ENCODE data around the gene URI1. TPM values are rescaled to one million over a fixed set of nuclear protein-coding genes. Genes with fewer than 3 reads are reported as not detected.
A peak's percentile ranks its signal among the peaks of the same experiment; 100 is the strongest.

The URI1 gene
- total and polyA plus RNA-seq, 2 of the 8 experiments (the other 6 are each of a cell fraction or from before 2014, with no cell fraction given) = 27.7 to 64.3 TPM

DNA sequence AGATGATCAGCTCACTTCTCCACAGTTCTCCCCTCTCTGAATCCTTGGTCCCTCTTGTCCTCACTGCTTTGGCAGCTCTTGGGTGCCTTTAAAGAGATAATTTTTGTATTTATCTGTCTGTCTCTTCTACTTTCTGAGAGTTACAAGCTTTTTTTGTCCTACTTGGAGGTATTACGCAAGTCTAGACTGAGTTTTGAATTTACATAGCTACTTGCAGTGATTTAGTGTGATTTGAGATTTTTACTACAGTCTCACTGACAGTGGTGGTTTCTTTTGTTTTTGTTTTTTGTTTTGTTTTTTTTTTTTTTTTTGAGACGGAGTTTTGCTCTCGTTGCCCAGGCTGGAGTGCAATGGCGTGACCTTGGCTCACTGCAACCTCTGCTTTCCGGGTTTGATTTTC is 22.1 kb downstream of the URI1 start:
- Histone ChIP-seq H3K4me2 (ENCODE audit: insufficient read depth in 1 of 2, low read depth in 2 of 2, low read length in 2 of 2) (no peak overlapping the region), H2BK120ac (replicated peaks; ENCODE audit: low read depth, low read length) (no peak overlapping the region), H3K18ac (ENCODE audit: extremely low read depth, low read length) (no peak overlapping the region), H3K79me2 (ENCODE audit: control insufficient read depth in 1 of 2, insufficient read depth in 2 of 2, low read length in 2 of 2) (peaks cover 1 to 96% of the 10 kb centered on the region in 2 experiments), H3K36me3 (ENCODE audit: control insufficient read depth in 2 of 4, insufficient read depth in 4 of 4, low read length in 3 of 4) (no peaks in the 10 kb centered on the region), H3K27me3 (replicated peaks in 1 of 4; ENCODE audit: control insufficient read depth in 3 of 4, extremely low read depth in 1 of 4, insufficient read depth in 3 of 4, low read length in 3 of 4) (no peaks in the 10 kb centered on the region), H2BK15ac (ENCODE audit: low read length) (no peak overlapping the region), H2BK20ac (ENCODE audit: low read length) (no peak overlapping the region), H4K91ac (replicated peaks; ENCODE audit: insufficient read length, low read length) (no peak overlapping the region), H2AK5ac (ENCODE audit: low read depth, low read length) (no peak overlapping the region), H3K27ac (ENCODE audit: low read depth, low read length) (no peak overlapping the region), H3K9ac (replicated peaks in 1 of 4; ENCODE audit: extremely low read depth in 1 of 4, low read depth in 3 of 4, low read length in 3 of 4) (no peak overlapping the region), H4K5ac (ENCODE audit: insufficient read length, low read depth, low read length) (no peak overlapping the region), H3K4me3 (ENCODE audit: extremely low read depth in 1 of 4, insufficient read depth in 2 of 4, low read depth in 3 of 4, low read length in 4 of 4) (no peak overlapping the region), H3K14ac (ENCODE audit: insufficient read length) (no peak overlapping the region), H3K79me1 (ENCODE audit: low read depth, low read length) (peaks cover 3% of the 10 kb centered on the region; the same call in 1 of the 2 replicates), H3K23me2 (ENCODE audit: low read depth, low read length) (no peaks in the 10 kb centered on the region), H2AFZ (ENCODE audit: low read length) (no peak overlapping the region), H3K23ac (ENCODE audit: insufficient read length) (no peak overlapping the region), H3K4me1 (replicated peaks in 1 of 4; ENCODE audit: control insufficient read depth in 3 of 4, insufficient read depth in 4 of 4, low read length in 3 of 4) (no peaks in the 10 kb centered on the region; a peak in 1 of 7 replicates), H4K20me1 (replicated peaks in 1 of 2; ENCODE audit: control insufficient read depth in 1 of 2, insufficient read depth in 2 of 2, low read length in 2 of 2) (peaks cover 6 to 8% of the 10 kb centered on the region in 2 experiments), H3K9me3 (ENCODE audit: insufficient read depth in 2 of 2, low read depth in 1 of 2, low read length in 1 of 2) (0 out of 4 replicates have a peak, but pooled peaks cover 0 to 2% of the 10 kb centered on the region in 2 experiments), H4K8ac (ENCODE audit: extremely low read depth, insufficient read depth, low read length) (no peak overlapping the region), H2BK12ac (ENCODE audit: low read depth, low read length) (no peak overlapping the region), H3K56ac (replicated peaks; ENCODE audit: insufficient read length, low read depth, low read length) (no peak overlapping the region), H3K4ac (replicated peaks; ENCODE audit: insufficient read length, low read depth, low read length) (no peak overlapping the region), H2BK5ac (ENCODE audit: low read depth, low read length) (no peak overlapping the region)
- CTCF ChIA-PET (ENCODE audit: partially characterized antibody) = interaction anchor here (0.9 to 1.2 kb wide), 2 partner anchors 24 to 87 kb away, joined by 3 read pairs; no protein-coding TSS in a partner anchor
- 82% methylated on average over 3 of the region's 5 CpGs; no CpG with 5 or more reads in 1 of the 2 experiments for WGBS, 2 experiments (ENCODE audit: extremely low coverage in 1 of 2, insufficient coverage in 1 of 2, insufficient read length in 1 of 2, insufficient replicate concordance in 2 of 2, low coverage in 1 of 2, low lambda C conversion rate in 2 of 2, missing lambda C conversion rate in 1 of 2)
- DNase-seq (ENCODE audit: low read depth in 1 of 2, low spot score in 2 of 2) (no peak), FAIRE-seq (no peak)
- TF ChIP-seq, protein P1, sequence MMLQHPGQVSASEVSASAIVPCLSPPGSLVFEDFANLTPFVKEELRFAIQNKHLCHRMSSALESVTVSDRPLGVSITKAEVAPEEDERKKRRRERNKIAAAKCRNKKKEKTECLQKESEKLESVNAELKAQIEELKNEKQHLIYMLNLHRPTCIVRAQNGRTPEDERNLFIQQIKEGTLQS (IDR thresholded peaks at IDR 0.05; ENCODE audit: insufficient read depth, low read depth, low read length) = no peak
- no peak for TF ChIP-seq SAP30 (IDR thresholded peaks at IDR 0.05; ENCODE audit: insufficient read depth, insufficient replicate concordance, low read length)
- TF ChIP-seq CHD1 (IDR thresholded peaks at IDR 0.05; ENCODE audit: low read depth, low read length) = no peak
- no peak for TF ChIP-seq TBP (IDR thresholded peaks at IDR 0.05; ENCODE audit: low read depth, low read length)
- peak; percentile 81; the same call in 1 of the 2 replicates for TF ChIP-seq CEBPB (IDR thresholded peaks at IDR 0.05; ENCODE audit: low read depth, low read length)
- POLR2A ChIA-PET (ENCODE audit: partially characterized antibody) = no interaction called here

All from H1 (cell line).